D721Med (cell line): Measurements from ENCODE around the gene ALPK3.

ENCODE experiments used
- DNase-seq: peaks from one replicate; pipeline ENCODE4 v3.0.0; 2011; ENCODE audit warnings: low spot score; ENCODE audit not compliant: insufficient read length
- FAIRE-seq: peaks from 2 replicates; lab custom pipeline; 2011; peaks lifted over from hg19 to GRCh38; lab: Jason Lieb, UNC
- TF ChIP-seq, protein P1 (sequence below): IDR thresholded peaks from 2 replicates; pipeline ENCODE4 v1.5.1; 2012; ENCODE audit warnings: mild to moderate bottlenecking, control low read depth; ENCODE audit not compliant: insufficient read depth; ENCODE audit errors: missing control alignments

Gene ALPK3

DNA sequence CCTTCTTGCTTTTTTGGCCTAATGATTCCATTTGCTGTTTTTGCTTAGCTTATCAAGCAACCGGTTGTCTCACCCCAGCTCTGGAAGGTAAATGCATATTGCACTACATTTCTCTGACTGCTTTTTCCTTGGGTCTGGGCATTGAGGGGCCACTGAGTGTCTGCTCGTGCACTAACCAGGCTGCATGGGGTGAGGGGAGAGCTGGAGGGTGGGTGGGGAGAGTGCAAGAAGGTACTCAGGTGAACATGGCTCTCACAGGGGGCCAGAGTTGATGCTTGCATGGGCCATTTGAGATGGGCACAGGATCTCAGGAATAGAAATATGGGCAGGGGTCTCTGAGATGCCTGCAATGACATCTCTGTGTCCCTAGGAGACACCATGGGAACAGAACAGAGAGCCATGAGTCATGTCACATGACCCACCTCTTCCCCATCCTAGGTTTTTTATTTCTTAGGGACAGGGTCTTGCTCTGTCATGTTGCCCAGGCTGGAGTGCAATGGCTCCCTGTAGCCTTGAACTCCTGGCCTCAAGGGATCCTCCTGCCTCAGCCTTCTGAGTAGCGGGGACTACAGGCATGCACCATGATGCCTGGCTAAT, 6.2 kb downstream of the ALPK3 start:
- FAIRE-seq: no peak

DNA sequence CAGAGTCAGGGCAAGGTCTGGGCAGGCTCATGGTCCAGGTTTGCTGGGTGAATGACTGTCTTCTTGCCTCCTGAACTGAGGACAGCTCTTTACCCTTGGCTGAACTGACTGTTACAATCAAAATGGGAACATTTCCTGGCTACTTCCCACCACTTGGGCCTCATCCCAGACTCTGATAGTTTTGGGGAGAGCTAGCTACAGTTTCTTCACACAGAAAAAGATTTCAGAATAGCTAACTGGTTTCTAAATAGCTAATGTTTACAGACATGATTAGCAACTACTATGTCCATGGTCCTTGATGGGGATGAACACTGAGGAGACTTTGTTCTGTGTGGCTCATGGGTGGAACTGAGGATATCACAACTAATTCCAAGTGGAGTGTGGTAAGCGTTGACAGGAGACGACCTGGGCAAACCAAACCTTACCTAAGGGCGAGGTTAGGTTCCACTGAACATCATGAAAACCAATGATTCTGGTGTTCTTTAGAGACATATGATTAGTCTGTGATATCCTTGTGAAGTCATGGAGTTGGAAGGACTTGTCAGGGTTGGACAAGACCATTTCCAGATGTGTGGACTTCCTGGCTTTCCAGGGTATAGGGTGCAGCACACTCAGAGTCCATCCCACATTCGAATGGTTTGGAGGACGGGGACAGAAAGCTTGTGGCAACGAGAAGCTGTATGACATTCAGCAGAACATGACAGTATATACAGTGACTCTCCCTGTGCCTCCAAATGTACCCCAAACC, 7.3 kb downstream of the ALPK3 start:
- FAIRE-seq (no peak), DNase-seq (no peak)
- TF ChIP-seq, protein P1, sequence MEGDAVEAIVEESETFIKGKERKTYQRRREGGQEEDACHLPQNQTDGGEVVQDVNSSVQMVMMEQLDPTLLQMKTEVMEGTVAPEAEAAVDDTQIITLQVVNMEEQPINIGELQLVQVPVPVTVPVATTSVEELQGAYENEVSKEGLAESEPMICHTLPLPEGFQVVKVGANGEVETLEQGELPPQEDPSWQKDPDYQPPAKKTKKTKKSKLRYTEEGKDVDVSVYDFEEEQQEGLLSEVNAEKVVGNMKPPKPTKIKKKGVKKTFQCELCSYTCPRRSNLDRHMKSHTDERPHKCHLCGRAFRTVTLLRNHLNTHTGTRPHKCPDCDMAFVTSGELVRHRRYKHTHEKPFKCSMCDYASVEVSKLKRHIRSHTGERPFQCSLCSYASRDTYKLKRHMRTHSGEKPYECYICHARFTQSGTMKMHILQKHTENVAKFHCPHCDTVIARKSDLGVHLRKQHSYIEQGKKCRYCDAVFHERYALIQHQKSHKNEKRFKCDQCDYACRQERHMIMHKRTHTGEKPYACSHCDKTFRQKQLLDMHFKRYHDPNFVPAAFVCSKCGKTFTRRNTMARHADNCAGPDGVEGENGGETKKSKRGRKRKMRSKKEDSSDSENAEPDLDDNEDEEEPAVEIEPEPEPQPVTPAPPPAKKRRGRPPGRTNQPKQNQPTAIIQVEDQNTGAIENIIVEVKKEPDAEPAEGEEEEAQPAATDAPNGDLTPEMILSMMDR: no peak

More for the DNA sequence above, 6.2 kb downstream of the ALPK3 start:
- TF ChIP-seq, protein P1: no peak
- DNase-seq: no peak

DNA sequence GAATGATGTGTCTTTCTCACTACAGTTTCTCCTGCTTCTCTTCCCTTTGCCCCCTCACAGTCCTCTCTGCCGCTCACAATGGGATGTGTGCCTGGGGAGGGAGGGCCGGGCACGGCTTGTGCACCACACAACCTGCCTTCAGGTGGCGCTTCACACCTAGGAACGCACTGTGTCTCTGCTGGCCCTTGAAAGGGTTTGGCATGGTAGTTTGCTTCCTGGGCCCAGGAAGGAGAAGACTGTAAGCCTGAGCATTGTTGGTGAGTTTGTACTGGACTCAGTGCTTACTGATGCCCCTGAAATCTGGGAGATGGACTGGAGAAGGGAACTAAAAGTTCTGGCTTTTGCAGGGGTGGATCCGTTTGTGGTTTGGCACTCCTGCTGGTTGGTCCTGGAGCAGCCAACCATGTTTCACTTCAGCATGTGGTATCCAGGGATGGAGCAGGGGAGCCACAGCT, 9.2 kb downstream of the ALPK3 start:
- DNase-seq (no peak), FAIRE-seq (no peak)
- TF ChIP-seq, protein P1: peak; percentile 41

DNA sequence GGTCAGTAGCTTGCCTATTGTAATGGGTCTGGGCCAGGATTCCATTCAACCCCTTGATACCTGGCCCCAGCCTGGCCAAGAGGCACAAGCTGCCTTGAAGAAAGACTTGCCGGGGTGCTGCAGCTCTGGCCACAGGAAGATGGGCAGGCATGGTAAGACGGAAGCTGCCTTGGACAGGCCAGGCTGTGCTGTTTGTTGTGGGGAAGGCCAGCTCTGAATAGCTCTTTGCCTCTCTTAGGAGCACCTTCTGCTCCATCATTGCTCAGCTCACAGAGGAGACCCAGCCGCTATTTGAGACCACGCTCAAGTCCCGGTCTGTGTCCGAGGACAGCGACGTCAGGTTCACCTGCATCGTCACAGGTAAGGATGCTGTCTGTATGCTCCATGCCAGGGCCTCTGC, 10.1 kb downstream of the ALPK3 start:
- TF ChIP-seq, protein P1: no peak
- DNase-seq (no peak), FAIRE-seq (no peak)

DNA sequence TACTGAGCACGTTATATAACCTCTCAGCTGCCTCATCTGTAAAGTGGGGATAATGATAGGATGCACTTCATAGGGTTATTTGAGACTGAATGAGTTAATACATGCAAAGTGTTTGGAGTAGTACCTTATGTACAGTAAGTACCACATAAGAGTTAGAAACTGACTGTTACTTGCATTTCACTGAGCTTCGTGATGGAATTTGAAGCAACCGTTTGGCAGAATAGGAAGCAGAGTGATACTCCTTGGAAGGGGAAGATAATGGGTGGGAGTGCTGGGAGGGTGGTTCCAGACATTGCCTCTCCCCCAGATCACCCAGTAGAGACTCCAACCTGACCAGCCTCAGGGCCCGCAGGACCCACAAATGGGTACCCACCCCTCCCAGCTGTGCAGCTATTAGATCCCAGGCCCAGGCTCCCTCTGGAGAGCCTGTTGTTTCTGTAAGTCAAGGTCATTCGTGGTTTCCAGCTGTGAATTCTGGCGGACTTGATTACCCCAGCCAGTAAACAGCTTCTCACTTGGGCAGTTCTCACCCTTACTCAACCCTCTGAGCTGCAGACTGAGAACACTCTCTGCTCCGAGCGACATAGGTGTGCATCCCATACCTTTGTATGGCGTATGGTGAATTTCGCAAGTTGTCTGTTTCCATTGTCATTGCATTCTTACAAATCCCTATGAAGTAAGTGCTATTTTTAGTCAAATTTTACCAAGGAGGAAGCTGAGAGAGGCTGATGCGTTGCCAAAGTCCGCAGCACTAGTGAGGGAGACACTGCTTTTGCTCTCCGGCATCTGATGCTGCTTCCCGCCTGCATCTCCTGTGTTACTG, 11.1 kb downstream of the ALPK3 start:
- TF ChIP-seq, protein P1: no peak
- FAIRE-seq (no peak), DNase-seq (no peak)

DNA sequence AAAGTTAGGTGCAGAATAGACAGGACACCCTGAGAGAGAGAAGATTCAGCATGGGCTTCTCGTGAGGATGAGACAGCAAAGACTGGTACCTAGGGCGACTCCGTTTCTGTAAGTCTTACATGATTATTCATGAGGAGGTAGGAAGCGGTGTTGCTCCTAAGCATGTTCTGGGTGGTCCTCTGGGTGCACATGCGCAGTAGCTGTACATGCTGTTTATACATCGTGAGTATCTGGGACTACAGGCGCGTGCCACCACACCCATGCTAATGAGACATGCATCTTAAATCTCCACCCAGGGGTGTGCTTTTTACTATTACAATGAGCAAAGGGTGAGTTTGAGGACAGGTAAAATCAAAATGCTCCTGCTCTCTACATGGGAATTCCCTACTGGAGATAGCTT, 12.3 kb downstream of the ALPK3 start:
- FAIRE-seq (no peak), DNase-seq (no peak)
- TF ChIP-seq, protein P1: no peak
